Non-pigmented ciliary epithelial cell (primary cell): ENCODE measurements around the gene SMYD3.
"Not testable (repeated sequence)": the region's sequence is repeated elsewhere in the genome, so short reads cannot be mapped to it uniquely, and the experiment has no call there.

Experiments
- DNase-seq: peaks from one replicate; pipeline ENCODE4 v3.0.0-alpha.2; 2010; ENCODE audit warnings: low read depth

The SMYD3 gene

GRCh38 chr1:245715291-245715701, 791.8 kb downstream of the SMYD3 start:
- no peak for DNase-seq

- not testable (repeated sequence) for DNase-seq
Measured at GRCh38 chr1:245714027-245714426, 793.1 kb downstream of the SMYD3 start.

- no peak for DNase-seq
Measured at GRCh38 chr1:245710961-245711903, 795.8 kb downstream of the SMYD3 start.

GRCh38 chr1:245707941-245708340, 799.1 kb downstream of the SMYD3 start:
- no peak for DNase-seq

GRCh38 chr1:245704765-245705164, 802.3 kb downstream of the SMYD3 start:
- DNase-seq = peak; percentile 19

GRCh38 chr1:245704341-245704740, 802.7 kb downstream of the SMYD3 start:
- no peak for DNase-seq

- DNase-seq = no peak
Measured at GRCh38 chr1:245702346-245702745, 804.7 kb downstream of the SMYD3 start.

- no peak for DNase-seq
Measured at GRCh38 chr1:245701631-245702030, 805.4 kb downstream of the SMYD3 start.

GRCh38 chr1:245700631-245701030, 806.4 kb downstream of the SMYD3 start:
- no peak for DNase-seq
